GM19395 (cell line): ENCODE data around the gene SUSD4.
"Not testable (repeated sequence)": the region's sequence is repeated elsewhere in the genome, so short reads cannot be mapped to it uniquely, and the experiment has no call there.

Source experiments
- ATAC-seq: cut with Tn5 transposase; IDR thresholded peaks from one replicate; pipeline ENCODE4 v1.9.1; 2021; ENCODE audit warnings: mild to moderate bottlenecking, moderate library complexity; ENCODE audit not compliant: unreplicated experiment

Gene SUSD4, protein sequence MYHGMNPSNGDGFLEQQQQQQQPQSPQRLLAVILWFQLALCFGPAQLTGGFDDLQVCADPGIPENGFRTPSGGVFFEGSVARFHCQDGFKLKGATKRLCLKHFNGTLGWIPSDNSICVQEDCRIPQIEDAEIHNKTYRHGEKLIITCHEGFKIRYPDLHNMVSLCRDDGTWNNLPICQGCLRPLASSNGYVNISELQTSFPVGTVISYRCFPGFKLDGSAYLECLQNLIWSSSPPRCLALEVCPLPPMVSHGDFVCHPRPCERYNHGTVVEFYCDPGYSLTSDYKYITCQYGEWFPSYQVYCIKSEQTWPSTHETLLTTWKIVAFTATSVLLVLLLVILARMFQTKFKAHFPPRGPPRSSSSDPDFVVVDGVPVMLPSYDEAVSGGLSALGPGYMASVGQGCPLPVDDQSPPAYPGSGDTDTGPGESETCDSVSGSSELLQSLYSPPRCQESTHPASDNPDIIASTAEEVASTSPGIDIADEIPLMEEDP

DNA sequence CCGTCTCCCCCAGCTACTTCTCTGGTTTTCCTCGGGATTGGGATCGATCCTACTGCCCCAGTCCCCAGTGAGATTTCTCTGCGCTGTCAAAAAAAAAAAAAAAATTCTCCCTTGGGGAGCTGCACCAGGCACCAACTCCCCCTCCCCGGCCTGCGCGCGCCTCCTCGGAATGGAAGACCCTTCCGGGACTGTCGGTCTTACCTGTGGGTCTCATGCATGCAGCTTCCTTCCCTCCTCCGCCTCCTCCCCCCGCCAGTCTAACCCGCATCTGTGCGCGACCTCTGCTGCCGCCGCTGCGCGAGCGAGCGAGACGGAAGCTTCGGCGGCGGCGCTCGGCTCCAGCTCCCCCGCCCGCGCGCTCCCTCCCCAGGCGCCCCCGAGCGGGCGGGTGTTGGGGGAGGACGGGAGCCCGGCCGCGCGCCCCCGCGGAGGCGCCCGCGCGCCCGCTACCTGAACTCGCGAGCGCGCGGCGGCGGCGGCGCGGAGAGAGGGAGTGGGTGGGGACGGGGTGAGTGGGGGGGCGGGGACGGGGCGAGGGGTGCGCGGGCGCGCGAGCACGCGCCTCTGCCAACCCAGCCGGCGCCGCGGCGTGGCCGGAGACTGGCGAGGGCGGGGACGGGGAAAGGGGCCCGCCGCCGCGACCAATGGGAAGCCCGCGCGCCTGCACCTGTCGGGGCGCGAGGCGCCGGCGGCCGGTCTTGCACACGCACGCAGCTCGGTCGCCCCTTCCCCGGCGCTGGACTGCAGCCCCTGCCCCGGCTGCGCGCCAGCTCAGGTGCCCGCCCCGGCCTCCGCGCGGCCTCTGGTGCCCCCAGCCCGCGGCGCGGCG, at the start of gene SUSD4:
Gene SUSD4, minus strand, starts transcription at position 321 of the 829 bp plus-strand sequence. CDS start 751 bp downstream, outside the sequence.
- peak; percentile 63 for ATAC-seq

DNA sequence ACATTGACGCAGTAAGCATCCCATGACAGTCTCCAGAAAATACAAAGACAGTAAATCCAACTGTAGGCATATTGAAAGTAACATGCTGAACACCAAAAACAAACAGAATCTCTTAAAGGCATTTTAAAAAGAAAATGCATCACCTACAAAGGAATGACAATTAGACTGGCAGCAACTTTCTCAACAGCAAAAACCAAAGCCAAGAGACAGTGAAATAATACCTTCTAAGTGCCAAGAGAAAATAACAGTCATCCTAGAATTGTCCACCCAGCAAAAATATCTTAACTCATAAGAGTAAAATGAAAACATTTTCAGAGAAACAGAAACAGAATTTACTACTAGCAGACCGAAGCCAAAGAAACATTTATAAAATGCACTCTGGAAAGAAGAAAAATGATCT, 49.2 kb upstream of the SUSD4 start:
- no peak for ATAC-seq

DNA sequence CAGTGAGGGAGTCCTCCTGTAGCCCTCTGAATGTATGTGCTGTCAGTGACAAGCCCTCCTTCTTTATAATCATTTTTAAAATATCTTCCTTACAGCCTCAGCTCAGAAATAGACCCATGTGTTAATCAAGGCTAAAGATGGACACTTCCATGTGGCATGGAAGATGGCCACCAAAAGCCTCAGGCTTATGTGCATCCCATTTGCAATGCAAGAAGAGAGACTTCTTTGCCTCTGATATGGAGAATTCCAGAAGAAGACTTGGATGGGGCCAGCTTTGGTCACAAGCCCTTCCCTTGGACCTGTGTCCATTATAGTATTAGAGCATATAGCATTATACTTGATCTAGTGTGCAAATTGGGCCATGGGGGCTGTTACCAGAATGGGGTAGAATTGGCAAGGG, 47.7 kb upstream of the SUSD4 start:
- no peak for ATAC-seq

DNA sequence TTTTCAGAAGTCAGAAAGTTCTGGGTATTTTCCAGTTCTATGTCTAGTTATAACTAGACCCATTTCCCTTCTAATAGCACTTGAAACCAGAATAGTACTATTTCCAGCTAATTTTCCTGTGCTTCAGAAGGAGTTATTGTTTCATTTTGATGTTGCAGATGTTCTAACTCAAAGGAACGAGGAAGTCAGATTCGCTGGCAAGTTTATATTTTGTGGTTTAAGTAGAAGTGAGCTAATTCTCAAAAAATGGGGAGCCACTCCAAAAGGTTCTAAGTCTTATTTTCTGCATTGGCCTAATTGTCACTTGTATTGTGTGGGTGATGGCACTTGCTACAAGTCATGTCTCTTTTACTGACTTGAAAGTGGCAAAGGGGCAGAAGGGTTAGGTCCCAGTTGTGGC, 47.3 kb upstream of the SUSD4 start:
- ATAC-seq: no peak

DNA sequence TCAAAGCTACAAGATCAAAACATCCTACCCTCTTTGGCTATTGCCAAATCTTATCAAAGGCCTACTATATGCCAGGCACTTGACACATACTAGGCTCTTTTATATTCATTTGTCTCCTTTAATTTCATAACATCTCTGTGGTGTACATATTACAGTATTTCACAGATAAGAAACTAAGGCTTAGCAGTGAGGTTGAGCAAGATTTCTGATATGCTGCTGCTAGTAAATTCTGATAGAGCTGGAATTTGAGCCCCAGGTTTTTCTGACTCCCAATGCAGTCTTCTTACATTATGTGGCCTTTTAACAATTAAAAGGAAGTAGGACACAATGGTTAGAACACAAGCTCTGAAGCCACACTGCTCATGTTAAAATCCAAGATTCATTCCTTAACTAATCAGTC, 46.1 kb upstream of the SUSD4 start:
- ATAC-seq: no peak

DNA sequence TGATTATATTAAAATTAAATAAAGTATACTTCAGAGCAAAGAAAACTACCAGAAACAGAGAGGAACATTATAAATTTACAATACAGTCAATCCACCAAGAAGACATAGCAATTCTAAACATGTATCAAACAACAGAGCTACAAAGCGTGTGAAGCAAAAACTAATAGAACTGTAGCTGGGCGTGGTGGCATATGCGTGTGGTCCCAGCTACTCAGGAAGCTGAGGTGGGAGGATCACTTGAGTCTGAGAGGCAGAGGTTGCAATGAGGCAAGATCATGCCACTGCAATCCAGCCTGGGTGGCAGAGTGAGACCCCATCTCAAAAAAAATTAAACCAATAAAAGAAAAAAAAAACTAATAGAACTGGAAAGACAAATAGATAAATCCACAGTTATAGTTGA, 41.5 kb upstream of the SUSD4 start:
- ATAC-seq: no peak

DNA sequence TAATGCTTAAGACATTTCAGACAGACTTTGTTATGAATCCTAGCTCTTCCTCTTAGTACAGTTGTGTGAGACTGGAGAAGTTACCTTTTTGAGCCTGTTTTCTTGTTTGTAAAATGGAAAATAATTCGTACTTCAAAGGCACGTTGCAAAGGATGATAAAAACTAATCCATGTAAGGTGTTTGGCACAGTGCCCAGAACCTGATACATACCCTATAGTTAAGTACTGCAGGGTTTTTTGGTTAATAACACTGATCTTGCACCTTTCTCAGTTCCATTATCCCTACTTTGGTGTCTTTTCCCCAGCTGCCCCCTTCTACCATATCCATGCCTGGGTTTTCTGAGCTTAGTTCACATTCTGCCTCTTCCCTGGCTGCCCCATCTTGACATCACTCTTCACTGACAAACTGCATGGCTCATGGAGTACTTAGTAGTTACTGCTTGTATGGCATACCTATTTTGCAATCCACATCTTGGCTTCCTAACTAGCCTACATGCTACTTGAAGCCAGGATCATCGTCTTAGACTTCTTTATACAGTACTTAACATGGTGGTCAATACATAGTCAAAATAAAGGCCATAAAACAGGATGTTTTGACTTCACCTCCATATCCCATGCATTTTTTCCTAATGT, 39.3 kb upstream of the SUSD4 start:
- ATAC-seq: no peak

DNA sequence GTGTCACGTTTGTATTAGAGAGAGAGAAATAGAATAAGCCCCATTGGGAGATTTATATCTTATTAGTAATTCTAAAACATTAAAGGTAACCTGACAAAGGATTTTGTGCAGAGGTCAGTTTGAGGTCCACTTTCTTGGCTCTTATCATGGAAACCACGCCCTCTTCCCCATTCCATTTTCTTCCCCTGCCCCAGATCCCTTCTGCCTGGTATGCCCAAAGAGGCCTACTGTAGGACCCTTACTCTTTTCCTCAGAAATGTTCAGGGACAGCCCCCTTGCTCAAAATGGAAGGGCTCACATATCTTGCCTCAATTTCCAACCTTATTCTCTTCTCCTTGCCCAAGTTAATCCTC, 38.8 kb upstream of the SUSD4 start:
- ATAC-seq: no peak

DNA sequence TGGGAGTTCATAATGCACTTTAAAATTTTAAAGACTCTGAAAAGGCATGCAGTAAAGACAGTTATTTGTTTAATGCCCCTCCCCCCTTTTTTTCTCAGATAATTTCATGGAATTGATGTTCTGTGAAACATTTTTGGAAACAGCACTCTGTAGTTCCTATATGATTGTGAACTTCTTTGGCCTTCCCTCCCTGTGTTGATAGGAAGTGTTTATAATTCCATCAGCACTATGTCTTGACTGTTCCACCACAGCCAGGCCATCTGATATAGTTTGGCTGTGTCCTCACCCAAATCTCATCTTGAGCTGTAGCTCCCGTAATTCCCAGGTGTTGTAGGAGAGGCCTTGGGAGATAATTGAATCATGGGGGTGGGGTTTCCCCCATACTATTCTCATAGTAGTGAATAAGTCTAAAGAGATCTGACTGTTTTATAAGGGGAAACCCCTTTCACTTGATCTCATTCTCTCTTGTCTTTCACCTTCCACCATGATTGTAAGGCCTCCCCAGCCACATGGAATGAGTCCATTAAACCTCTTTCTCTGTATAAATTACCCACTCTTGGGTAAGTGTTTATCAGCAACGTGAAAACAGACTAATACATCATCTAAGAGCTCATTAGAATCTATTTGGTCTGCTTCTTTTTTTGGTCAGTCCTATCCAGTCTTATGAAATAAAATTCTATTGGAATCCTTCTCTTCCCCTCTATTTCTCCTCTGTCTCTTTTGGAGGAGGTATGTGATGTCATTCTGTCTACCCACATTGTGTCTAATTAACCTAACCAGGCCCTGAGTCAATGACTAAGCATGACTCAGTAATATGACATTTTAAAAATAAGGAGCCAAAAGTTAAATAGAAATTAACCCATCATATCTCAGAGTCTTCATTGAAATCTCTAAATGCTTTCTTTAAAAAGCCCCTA, 38.2 kb upstream of the SUSD4 start:
- no peak for ATAC-seq

DNA sequence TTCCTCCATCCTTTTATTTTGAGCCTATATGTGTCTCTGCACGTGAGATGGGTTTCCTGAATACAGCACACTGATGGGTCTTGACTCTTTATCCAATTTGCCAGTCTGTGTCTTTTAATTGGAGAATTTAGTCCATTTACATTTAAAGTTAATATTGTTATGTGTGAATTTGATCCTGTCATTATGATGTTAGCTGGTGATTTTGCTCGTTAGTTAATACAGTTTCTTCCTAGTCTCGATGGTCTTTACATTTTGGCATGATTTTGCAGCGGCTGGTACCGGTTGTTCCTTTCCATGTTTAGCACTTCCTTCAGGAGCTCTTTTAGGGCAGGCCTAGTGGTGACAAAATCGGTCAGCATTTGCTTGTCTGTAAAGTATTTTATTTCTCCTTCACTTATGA, 35.4 kb upstream of the SUSD4 start:
- not testable (repeated sequence) for ATAC-seq

DNA sequence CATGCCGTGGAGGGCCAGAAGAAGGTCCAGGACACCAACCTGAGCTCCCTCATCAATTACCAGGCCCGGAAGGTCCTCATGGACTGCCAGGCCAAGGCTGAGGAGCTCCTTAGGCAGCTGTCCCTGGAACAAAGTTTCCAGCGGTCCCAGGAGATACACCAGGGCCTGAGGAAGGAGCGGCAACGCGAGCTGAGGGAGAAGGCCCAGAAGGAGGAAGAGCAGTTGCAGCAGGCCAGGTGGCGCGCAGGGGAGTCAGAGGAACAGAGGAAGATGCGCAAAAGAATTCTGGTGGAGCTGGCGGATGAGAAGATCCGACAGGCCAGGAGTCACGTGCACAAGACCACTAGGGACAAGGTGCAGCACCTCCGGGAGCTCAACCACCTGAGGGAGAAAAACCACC, 30.7 kb upstream of the SUSD4 start:
- ATAC-seq: no peak

DNA sequence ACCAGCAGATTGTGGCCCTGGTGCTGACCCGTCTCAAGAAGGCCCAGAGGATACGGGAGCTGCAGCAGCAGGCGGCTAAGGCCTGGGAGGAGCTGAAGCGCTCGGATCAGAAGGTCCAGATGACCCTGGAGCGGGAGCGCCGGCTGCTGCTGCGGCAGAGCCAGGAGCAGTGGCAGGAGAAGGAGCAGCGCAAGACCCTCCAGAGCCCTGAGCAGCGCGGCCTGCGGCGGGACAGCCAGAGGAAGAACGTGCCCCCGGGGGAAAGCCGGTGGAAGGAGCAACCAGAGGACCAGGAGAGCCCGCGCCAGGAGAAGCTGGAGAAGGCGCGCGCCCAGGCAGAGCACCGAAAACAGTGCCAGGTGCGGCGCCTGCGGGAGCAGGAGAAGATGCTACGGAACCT, 30.3 kb upstream of the SUSD4 start:
- ATAC-seq: no peak

DNA sequence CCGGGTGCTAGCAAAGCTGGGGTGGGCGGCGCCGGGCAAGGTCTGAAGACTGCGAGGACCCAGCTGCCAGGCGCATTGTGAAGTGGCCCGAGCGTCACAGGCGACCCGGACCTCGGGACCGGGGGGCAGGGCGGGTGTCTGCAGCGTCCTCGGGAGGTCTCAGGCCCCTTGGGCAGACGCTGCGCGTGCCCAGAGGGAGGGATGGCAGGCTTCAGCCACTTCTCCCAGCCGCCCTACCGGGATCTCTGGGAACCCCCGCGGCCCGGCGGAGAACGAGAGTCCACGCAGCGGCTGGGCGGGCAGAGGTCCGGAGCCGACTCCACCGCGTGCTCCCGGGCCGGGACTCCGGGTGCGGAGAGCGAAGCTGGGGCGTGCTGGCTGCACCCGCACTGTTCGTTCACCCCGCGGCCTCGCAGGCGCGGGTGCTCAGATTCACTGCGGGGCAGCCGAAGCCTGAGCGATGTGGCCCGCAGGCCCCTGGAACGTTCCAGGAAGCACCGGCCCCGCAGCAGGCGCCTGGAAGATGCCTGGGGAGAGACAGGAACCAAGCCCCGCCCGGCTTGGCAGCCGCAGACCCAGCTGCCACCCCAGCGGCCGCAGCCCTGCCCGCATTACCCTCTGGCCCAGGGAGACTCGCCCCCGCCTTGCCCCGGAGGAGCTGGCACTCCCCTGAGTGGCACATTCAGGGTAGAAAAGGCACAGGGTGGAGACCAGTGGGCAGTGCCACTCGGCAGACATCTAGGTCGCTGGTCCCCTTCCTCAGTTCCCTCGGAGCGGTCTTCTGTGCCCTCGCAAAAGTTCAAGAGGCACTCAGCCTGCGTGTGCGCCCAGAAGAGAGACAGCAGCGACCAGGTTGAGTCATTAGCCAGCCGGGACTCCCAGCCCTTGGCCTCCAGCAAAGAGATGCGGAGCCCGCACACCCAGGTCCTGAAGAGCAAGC, 29.6 kb upstream of the SUSD4 start, which contains the start of gene CCDC185:
Gene CCDC185, plus strand, starts transcription at position 141 of the 940 bp plus-strand sequence. Its CDS starts 61 bp downstream, at position 202.
- no peak for ATAC-seq

DNA sequence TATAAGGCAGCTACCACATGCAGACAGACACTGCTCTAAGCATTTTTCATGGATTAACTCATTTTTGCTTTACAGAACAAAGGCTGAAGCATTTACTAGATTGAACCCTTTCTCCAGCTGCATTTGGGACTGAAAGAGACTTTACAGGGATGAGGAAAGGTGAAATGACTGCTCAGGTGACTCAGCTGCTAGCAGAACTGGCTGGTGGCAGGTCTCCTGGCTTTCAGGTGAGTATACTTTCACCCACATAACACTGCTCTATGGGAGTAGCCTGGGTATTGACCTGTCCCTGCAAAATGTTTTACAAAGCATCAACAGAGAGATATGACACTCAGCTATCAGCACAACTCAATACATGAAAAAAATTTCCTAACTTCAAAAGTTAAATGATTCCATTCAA, 26.6 kb upstream of the SUSD4 start:
- no peak for ATAC-seq

DNA sequence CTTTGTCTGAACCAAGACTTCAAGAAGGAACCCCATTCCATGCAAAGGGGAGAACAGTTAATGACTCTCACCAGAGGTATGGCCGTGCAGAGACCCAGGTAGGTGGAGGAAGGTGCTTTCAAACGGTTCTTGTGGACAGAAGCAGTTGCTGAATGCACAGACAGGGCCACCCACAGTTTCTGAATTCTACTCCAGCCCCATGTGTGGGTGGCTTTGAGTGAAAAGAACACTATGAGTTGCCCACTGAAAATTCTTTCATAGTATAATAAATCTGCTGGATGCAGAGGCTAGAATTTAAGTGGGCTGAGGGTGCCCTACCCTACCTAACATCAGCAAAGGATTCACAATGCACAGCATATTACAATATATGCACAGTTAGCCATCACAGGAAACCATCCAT, 22.0 kb upstream of the SUSD4 start:
- ATAC-seq: no peak

DNA sequence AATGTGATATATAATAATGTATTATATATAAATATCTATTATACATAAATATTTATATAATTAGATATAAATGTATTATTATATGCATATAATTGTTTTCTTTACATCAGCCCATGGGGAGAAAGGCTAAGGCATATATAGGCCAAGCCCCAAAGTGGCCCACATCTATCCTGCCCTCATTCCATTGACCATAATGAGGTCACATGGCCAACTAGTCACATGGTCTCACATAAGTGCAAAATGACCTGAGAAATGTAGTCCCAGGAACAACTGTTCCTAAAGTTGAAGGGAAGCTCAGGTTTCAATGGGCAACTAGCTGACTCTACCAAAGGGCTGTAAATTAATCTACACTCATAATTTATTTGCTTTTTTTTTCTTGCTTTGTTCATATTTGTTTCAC, 14.8 kb upstream of the SUSD4 start:
- no peak for ATAC-seq

DNA sequence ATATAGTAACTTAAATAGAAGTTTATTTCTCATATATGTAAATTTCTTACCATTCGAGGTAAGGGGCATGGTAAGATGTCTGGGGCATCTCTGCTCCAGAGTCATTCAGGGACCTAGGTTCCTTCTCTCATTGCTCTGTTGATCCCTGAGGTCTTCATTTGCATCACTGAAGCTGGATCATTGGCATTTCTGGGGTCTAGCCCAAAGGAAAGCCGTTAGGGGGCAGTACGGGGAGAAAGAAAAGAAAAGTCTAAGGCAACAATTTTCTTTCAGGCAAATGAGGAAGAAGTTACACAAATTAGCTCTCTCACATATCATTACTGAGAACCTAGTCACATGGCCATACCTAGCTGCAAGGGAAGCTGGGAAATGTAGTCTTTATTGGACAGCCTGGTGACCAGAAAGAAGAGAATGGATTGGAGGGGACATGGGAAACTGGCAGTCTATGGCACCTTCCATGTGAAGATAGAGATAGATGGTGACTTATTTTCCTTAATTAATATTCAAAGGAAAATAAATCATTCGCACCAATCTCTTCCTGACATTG, 10.2 kb upstream of the SUSD4 start:
- ATAC-seq: no peak

DNA sequence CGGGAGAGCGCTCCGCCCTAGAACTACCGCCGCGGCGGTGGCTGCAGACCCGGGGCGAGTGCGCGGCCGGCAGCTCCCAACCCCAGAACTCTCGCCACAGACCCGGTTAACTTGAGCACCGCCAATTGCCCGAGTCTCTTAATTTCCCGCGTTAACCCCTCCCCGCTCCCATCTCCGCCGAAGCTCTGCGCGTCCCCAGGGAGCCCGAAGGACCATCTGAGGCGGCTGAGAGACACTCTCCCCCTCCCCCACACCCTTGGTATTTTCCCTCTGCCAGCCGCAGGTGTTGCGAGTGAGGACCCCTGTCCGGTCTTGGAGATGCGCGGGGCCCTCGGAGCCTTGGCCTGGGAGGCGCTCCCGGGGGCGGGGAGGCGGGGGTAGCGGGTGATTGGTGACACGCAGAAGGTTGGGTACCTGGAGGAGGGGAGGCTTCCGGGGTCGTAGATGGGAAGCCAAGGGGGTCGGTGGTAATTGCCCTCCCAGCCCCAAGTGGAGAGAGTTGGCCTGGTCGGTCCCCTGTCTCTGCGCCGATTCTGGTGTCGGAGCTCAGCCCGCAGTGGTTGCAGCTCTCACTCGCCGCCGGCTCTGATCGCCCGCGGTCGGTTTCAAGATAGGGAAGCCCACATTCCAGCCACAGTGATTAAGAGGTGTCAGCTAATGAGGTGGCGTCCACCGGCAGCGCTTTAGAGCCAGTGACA, 858 bp upstream of the SUSD4 start:
- ATAC-seq: peak; percentile 28
